NCI-H345 (cell line): ENCODE results near the gene EAF2.
"Not testable (repeated sequence)": the region's sequence is repeated elsewhere in the genome, so short reads cannot be mapped to it uniquely, and the experiment has no call there.

Experiments
- DNase-seq: peaks from one replicate; lab custom pipeline; 2025; lab: John Stamatoyannopoulos, UW

EAF2 gene

GRCh38 chr3:121863247-121863646, 28.2 kb downstream of the EAF2 start:
- not testable (repeated sequence) for DNase-seq

GRCh38 chr3:121863801-121864200, 28.8 kb downstream of the EAF2 start:
- DNase-seq: no peak

DNA sequence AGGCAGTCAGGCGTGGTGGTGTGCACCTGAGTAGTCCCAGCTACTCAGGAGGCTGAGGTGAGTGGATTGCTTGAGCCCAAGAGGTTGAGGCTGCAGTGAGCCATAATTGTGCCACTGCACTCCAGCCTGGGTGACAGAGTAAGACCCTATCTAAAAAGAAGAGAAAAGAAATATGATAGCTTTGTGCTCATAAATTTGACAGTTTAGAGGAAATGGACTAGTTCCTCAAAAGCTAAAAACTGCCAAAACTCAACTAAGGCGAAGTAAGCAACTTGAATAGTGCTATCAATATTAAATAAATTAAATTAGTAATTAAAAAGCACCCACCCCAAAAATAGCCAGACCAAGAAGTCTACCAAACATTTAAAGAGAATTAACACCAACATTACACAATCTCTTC, 34.7 kb downstream of the EAF2 start:
- DNase-seq: no peak

- DNase-seq: no peak
Measured at GRCh38 chr3:121870717-121871116, 35.7 kb downstream of the EAF2 start.

- DNase-seq: no peak
Measured at GRCh38 chr3:121871430-121871829, 36.4 kb downstream of the EAF2 start.

GRCh38 chr3:121878411-121878810, 43.4 kb downstream of the EAF2 start:
- DNase-seq: no peak

DNA sequence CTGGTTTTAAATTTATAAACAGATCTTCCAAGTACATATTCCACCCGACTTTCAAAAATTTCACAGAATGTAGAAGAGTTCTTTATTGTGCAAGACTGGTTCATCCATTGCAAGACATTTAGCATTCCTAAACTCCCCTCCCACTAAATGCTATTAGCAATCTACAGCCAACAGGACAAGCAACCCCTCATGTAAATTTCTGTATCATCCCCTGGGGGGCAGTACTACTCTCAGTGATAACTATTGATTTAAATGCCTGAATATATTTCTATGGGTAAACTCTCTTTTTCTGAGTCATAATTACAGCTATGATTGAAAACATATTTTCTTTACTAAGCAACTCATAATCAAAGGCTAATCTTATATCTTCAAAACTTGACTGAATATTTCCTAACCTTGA, 48.5 kb downstream of the EAF2 start:
- DNase-seq: no peak

- no peak for DNase-seq
Measured at GRCh38 chr3:121885386-121885785, 50.4 kb downstream of the EAF2 start.

- DNase-seq: no peak
Measured at GRCh38 chr3:121894301-121894990, 59.4 kb downstream of the EAF2 start, which contains the start of gene SLC15A2. TSS of gene SLC15A2 (plus strand) at chr3:121894401. CDS start at chr3:121894477, 76 bp downstream.

GRCh38 chr3:121895121-121895520, 60.1 kb downstream of the EAF2 start:
- DNase-seq: no peak

DNA sequence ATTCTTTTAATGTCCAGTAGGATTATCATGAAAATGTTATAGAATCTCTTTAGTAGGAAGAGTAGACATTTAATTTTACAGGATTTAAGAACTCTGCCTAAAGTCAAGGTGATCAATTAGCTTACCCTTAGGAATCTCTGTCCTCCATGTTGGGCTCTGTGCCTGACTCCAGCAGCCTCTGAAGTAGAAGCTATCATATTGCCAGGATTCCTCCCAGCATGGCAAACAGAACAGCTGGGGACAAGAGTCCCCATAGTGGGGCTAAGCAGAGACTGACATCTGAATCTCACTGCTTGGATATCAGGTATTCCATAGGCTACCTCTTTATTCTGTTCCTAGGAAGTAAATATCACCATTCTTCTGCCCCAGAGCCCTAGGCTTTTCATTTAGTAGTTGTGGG, 60.7 kb downstream of the EAF2 start:
- DNase-seq: no peak

DNA sequence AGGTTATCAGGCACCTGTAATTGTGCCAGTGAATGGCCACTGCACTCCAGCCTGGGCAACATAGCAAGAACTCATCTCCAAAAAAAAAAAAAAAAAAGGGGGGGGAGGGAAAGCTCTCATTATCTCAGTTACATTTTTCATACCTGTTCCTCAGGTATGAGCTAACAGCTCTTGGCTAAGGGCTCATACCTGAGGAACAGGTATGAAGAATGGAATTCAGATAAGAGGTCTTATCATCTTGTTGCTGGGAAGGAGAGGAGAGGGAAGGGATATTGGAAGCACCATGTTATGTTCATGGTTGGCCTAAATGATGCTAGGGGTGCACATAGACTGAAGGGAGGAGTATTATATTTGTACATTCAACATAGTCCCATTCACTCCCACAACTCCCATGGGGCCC, 61.8 kb downstream of the EAF2 start:
- DNase-seq: no peak

- no peak for DNase-seq
Measured at GRCh38 chr3:121897296-121897695, 62.3 kb downstream of the EAF2 start.

DNA sequence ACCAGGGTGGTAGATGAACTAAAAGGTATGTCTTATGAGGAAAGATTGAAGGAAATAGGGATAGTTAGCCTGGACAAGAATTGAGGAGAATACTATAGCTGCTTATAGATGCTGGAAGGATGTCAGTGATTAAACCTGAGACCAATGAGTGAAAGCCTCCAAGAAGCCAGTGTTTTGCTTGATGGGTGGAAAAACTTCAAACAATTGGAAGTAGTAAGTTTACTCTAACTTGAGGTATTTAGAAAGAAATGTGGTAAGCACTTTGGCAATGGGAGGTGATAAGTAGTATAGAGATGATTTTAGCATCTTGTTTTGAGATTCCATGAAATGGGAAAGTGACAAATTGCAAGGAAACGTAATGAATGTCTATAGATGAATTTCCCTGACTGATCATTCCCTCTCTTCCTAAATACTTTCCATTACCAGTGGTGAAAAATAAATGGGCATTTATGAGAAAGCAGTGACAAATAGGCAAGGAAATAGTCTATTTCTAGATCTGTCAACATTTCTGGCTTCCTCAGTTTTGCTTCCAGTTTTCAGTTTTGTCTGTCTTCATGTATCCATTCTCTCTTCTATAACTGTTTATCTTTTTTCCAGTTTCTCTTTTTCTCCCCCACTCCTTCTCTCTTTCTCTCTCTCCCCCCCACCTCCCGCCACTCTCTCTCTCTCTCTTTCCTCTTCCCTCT, 78.4 kb downstream of the EAF2 start:
- DNase-seq: no peak

DNA sequence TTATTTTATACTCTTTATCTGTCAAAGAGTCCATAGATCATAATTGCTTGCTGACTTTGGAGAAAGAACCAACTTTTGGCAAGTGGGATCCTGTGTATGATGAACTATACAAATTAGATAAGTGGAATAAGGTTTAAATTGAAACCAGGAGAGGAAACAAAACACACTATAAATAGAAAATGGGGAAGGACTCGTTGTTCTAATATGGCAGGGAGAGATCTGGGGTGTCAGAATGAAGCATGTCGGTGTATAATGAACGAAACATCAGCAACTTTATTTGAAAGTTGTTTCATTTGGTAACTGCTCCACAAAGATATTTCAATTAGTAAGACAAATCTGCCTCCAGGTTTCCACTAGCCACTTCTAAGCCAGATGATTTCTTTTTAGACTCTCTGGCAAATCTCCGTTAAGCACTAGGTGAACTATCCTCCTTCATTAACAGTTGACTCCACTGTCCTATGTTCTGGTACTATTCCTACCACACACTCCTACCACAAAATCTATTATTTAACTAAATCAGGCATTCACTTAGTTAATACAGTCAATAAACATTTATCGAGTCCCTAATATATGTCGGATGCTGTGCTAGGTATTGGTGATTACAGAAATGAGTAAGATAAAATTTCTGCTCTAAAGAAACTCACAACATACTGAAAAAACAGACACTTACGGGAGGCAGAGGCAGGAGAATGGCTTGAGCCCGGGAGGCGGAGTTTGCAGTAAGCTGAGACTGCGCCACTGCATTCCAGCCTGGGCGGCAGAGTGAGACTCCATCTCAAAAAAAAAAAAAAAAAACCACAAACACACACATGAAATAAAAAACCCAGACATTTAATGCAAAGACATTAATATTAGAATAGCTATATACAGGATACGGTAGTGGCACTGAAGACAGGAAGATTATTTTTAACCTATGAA, 79.3 kb downstream of the EAF2 start:
- DNase-seq: no peak

GRCh38 chr3:121916189-121916588, 81.2 kb downstream of the EAF2 start:
- DNase-seq: no peak

GRCh38 chr3:121918779-121919483, 83.9 kb downstream of the EAF2 start:
- no peak for DNase-seq

- no peak for DNase-seq
Measured at GRCh38 chr3:121924734-121925133, 89.7 kb downstream of the EAF2 start.

DNA sequence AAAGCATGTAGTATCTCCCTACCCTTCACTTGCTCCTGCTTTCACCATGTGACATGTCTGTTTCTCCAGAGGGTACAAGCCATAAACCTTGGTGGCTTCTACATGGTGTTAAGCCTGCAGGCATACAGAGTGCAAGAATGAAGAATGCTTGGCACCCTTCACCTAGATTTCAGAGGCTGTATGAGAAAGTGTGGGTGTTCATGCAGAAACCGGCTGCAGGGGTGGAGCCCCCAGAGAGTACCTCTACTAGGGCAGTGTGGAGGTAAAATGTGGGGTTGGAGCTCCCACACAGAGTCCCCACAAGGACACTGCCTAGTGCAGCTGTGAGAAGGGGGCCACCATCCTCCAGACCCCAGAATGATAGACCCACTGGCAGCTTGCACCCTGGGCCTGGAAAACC, 91.4 kb downstream of the EAF2 start:
- no peak for DNase-seq
